AG10803 (cell line): ENCODE data around the gene KDM4C.

Experiments used
- DNase-seq: peaks from one replicate; pipeline ENCODE4 v3.0.0; 2010; ENCODE audit warnings: low read depth
- H3K4me3 ChIP-seq: 2 replicates; pipeline ENCODE4 v1.5.1; 2011; ENCODE audit warnings: mild to moderate bottlenecking, low read length, control low read depth
- CTCF ChIP-seq: conservative IDR thresholded peaks from 2 replicates; pipeline ENCODE4 v1.5.1; 2011; ENCODE audit warnings: mild to moderate bottlenecking, low read length, control low read depth, inconsistent platforms

The KDM4C gene

GRCh38 chr9:6864102-6864501 lies 106.3 kb downstream of the KDM4C start:
- no peak for TF ChIP-seq CTCF
- DNase-seq = no peak
- no peak overlapping the region for H3K4me3 ChIP-seq

GRCh38 chr9:6869081-6869948 lies 111.5 kb downstream of the KDM4C start:
- peak; percentile 4 for DNase-seq
- no peak overlapping the region for H3K4me3 ChIP-seq
- TF ChIP-seq CTCF = no peak

GRCh38 chr9:6870149-6870548 lies 112.4 kb downstream of the KDM4C start:
- H3K4me3 ChIP-seq = no peak overlapping the region
- no peak for TF ChIP-seq CTCF
- no peak for DNase-seq

- TF ChIP-seq CTCF = no peak
- H3K4me3 ChIP-seq = no peak overlapping the region
- no peak for DNase-seq
These were observed 113.1 kb downstream of the KDM4C start for GRCh38 chr9:6870650-6871477.

- TF ChIP-seq CTCF = no peak
- H3K4me3 ChIP-seq = no peak overlapping the region
These were observed 116.1 kb downstream of the KDM4C start for GRCh38 chr9:6873857-6874256.

GRCh38 chr9:6876195-6876894 lies 118.6 kb downstream of the KDM4C start:
- DNase-seq = no peak
- no peak for TF ChIP-seq CTCF
- no peak overlapping the region for H3K4me3 ChIP-seq

More at GRCh38 chr9:6873857-6874256, 116.1 kb downstream of the KDM4C start:
- DNase-seq = peak; percentile 30
